ENCODE data around the gene TRIM28. TPM values are rescaled to one million over a fixed set of nuclear protein-coding genes. Genes with fewer than 3 reads are reported as not detected.
"Not testable (repeated sequence)": the region's sequence is repeated elsewhere in the genome, so short reads cannot be mapped to it uniquely, and the experiment has no call there.

The TRIM28 gene
- total and polyA plus RNA-seq, 8 donors: 95.5 to 923 (median 206) TPM

DNA sequence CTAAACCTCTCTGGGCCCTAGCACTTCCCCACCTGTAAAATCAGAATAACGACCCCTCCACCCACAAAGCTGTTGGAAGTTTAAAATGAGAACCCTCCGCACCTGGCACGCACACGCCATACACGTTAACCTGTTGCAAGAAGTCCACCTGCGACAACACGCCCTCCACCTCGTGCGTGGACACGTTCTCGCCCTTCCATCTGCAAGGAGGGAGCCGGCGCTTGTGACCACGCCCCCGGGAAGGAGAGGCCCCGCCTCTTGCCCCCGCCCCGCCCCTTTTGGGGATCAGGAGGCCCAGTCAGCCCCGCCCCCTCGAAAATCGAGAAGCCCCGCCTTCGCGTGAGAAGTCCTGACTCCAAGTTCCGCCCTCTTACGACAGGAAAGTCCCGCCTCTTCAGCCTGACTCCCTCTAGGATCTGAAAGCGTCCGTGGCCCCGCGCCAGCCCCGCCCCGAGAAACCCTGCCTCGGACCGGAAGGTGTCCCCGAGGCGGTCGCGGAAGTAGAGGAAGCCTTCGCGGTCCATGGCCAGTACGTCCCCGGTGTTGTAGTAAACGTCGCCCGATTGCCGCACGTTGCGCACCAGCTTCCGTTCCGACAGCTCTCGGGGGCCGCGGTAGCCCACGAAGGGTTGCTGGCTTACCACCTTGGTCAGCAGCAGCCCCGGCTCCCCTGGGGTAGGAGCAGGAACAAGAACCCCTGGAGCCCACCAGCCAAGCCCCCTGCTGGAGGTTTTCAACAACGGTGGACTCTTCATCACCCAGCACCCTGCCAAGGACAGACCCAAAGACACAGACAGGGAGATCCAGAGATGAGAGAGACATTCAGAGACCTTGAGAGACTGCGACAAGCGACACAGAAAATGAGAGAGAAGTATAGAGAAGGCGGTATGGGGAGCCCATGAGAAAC lies 44.6 kb upstream of the TRIM28 start:
- H3K4me1 ChIP-seq: peaks cover 8 to 29% (median 25%) of the 10 kb centered on the region in 4 donors
- intact Hi-C loops (cut with DNase I; ENCODE audit: low total_unique reads): no loop called here
- TF ChIP-seq POLR2AphosphoS5 (IDR thresholded peaks at IDR 0.05) (peak; percentile 83 to 95 (median 89)), EP300 (IDR thresholded peaks at IDR 0.05) (no peak), POLR2A (IDR thresholded peaks at IDR 0.05) (no peak)
- TF ChIP-seq, protein P1, sequence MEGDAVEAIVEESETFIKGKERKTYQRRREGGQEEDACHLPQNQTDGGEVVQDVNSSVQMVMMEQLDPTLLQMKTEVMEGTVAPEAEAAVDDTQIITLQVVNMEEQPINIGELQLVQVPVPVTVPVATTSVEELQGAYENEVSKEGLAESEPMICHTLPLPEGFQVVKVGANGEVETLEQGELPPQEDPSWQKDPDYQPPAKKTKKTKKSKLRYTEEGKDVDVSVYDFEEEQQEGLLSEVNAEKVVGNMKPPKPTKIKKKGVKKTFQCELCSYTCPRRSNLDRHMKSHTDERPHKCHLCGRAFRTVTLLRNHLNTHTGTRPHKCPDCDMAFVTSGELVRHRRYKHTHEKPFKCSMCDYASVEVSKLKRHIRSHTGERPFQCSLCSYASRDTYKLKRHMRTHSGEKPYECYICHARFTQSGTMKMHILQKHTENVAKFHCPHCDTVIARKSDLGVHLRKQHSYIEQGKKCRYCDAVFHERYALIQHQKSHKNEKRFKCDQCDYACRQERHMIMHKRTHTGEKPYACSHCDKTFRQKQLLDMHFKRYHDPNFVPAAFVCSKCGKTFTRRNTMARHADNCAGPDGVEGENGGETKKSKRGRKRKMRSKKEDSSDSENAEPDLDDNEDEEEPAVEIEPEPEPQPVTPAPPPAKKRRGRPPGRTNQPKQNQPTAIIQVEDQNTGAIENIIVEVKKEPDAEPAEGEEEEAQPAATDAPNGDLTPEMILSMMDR (IDR thresholded peaks at IDR 0.05): peak in 2 of 7 experiments; percentile 26 to 27
- H3K27me3 ChIP-seq: no peaks in the 10 kb centered on the region
- peak; percentile 99 for DNase-seq
- H3K9me3 ChIP-seq: no peaks in the 10 kb centered on the region
- H3K27ac ChIP-seq: peak overlapping the region; percentile 39 to 92 (median 85)
- no peaks in the 10 kb centered on the region for H3K36me3 ChIP-seq
- H3K4me3 ChIP-seq: peak overlapping the region; percentile 47 to 61 (median 56)
- 1 to 2% (median 2%) methylated on average over 50 to 60 of the region's 60 CpGs for WGBS, 5 donors

DNA sequence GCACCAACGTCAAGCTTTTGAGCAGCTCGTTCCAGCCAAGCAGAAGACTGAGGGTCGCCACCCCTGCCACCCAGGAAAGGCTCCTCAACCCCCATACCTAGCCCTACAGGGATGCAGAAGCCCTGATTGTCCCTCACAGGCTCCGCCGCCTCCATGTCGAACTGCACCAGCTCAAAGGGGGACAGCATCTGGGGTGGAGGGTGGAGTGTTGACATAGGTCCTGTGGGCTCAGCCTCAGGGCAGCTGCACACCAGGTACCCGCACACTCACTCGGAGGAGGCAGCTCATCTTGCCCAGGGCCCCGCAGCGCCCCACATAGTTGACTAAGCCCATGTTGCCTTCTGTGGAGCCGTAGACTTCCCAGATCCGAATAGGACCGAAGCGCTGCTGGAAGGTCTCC lies 43.6 kb upstream of the TRIM28 start:
- Histone ChIP-seq H3K4me1 (peaks cover 8 to 29% (median 25%) of the 10 kb centered on the region in 4 donors), H3K27ac (no peak overlapping the region), H3K36me3 (no peaks in the 10 kb centered on the region), H3K9me3 (no peaks in the 10 kb centered on the region), H3K27me3 (no peaks in the 10 kb centered on the region), H3K4me3 (peak overlapping the region in 2 of 4 donors; percentile 47 to 61)
- TF ChIP-seq, protein P1 (IDR thresholded peaks at IDR 0.05): no peak
- no peak for TF ChIP-seq POLR2A (IDR thresholded peaks at IDR 0.05)
- TF ChIP-seq EP300 (IDR thresholded peaks at IDR 0.05): no peak
- no peak for TF ChIP-seq POLR2AphosphoS5 (IDR thresholded peaks at IDR 0.05)
- WGBS, 5 donors: 87 to 95% (median 92%) methylated on average over 8 to 14 of the region's 14 CpGs
- intact Hi-C loops (cut with DNase I; ENCODE audit: low total_unique reads): no loop called here
- peak in 1 of 2 donors; percentile 11 for DNase-seq

- H3K36me3 ChIP-seq; DNase-seq; H3K4me3 ChIP-seq; H3K27me3 ChIP-seq; H3K27ac ChIP-seq; intact Hi-C loops (cut with DNase I; ENCODE audit: low total_unique reads): not testable (repeated sequence)
- Histone ChIP-seq H3K4me1 (peaks cover 0 to 11% (median 0%) of the 10 kb centered on the region in 4 donors), H3K9me3 (peaks cover 0 to 13% (median 1%) of the 10 kb centered on the region in 4 donors)
- WGBS, 5 donors: 61 to 87% (median 76%) methylated on average over 7 to 8 of the region's 8 CpGs
These were observed 36.2 kb upstream of the TRIM28 start for GRCh38 chr19:58507602-58508223.

DNA sequence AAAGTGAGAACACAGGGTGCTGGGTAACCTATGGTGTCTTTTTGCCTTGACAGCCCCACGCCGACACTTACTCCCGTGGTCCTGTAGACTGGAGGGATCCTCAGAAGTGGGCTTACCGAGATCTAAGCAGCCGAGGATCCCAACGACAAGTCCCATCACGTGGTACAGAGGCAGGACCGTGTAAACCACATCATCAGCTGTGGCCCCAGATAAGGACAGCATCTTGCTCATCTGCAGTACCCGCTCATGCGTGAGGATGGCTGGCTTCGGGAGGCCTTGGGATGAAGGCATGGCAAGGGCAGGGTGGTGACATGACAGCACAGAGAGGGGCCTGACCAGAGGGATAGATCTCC lies 34.2 kb upstream of the TRIM28 start:
- DNase-seq: no peak
- Histone ChIP-seq H3K4me1 (peaks cover 13 to 27% (median 14%) of the 10 kb centered on the region in 4 donors), H3K27ac (no peak overlapping the region), H3K4me3 (no peak overlapping the region), H3K9me3 (peaks cover 0 to 13% (median 1%) of the 10 kb centered on the region in 4 donors), H3K27me3 (no peaks in the 10 kb centered on the region), H3K36me3 (peaks cover 0 to 4% (median 0%) of the 10 kb centered on the region in 4 donors)
- WGBS, 5 donors: 82 to 88% (median 84%) methylated on average over 11 of the region's 11 CpGs
- intact Hi-C loops (cut with DNase I; ENCODE audit: low total_unique reads): no loop called here
- TF ChIP-seq, protein P1 (IDR thresholded peaks at IDR 0.05): no peak
- TF ChIP-seq EP300 (IDR thresholded peaks at IDR 0.05): no peak
- TF ChIP-seq POLR2AphosphoS5 (IDR thresholded peaks at IDR 0.05): no peak
- no peak for TF ChIP-seq POLR2A (IDR thresholded peaks at IDR 0.05)

Measured in stomach (tissue), 9 donors.